ENCODE results near the gene TRMU.

TRMU gene

GRCh38 chr22:46371623-46372226, 36.2 kb downstream of the TRMU start:
- no peak for DNase-seq

- DNase-seq, result no peak
These were observed 37.2 kb downstream of the TRMU start for GRCh38 chr22:46372686-46373085.

- DNase-seq, result no peak
These were observed 37.6 kb downstream of the TRMU start for GRCh38 chr22:46373159-46373558.

GRCh38 chr22:46373921-46374662, 38.6 kb downstream of the TRMU start:
- peak; percentile 20 for DNase-seq

GRCh38 chr22:46374663-46375474, 39.4 kb downstream of the TRMU start:
- no peak for DNase-seq

- DNase-seq, result no peak
These were observed 40.6 kb downstream of the TRMU start for GRCh38 chr22:46376111-46376510.

- no peak for DNase-seq
These were observed 41.5 kb downstream of the TRMU start for GRCh38 chr22:46376908-46377524.

GRCh38 chr22:46377525-46378425, 42.3 kb downstream of the TRMU start:
- no peak for DNase-seq

- no peak for DNase-seq
These were observed 43.0 kb downstream of the TRMU start for GRCh38 chr22:46378426-46379065.

GRCh38 chr22:46379066-46379930, 43.8 kb downstream of the TRMU start:
- DNase-seq, result no peak

GRCh38 chr22:46380069-46380468, 44.6 kb downstream of the TRMU start:
- DNase-seq, result no peak

- DNase-seq, result no peak
These were observed 45.1 kb downstream of the TRMU start for GRCh38 chr22:46380581-46380980.

- DNase-seq, result no peak
These were observed 45.6 kb downstream of the TRMU start for GRCh38 chr22:46381142-46381541.

- DNase-seq, result no peak
These were observed 46.2 kb downstream of the TRMU start for GRCh38 chr22:46381731-46382130.

- DNase-seq, result no peak
These were observed 47.0 kb downstream of the TRMU start for GRCh38 chr22:46382524-46382923.

- no peak for DNase-seq
These were observed 50.8 kb downstream of the TRMU start for GRCh38 chr22:46386312-46386711.

GRCh38 chr22:46387748-46388147, 52.2 kb downstream of the TRMU start:
- DNase-seq, result no peak

GRCh38 chr22:46388647-46389046, 53.1 kb downstream of the TRMU start:
- no peak for DNase-seq

- DNase-seq, result no peak
These were observed 53.6 kb downstream of the TRMU start for GRCh38 chr22:46389081-46389480.

- DNase-seq, result no peak
These were observed 54.7 kb downstream of the TRMU start for GRCh38 chr22:46390105-46390651.
